Transverse colon (tissue), 4 donors: ENCODE results near the gene PTPRJ. TPM values are rescaled to one million over a fixed set of nuclear protein-coding genes. Genes with fewer than 3 reads are reported as not detected.

ENCODE experiments used
- DNase-seq: peaks from one replicate; pipeline ENCODE4 v3.0.0-alpha.2; 2019
- H3K27ac ChIP-seq, 4 donors: fragments of 200-600 bp; sonication (generic); 2 replicates each; pipeline ENCODE4 v1.5.1; 2016 to 2018; ENCODE audit warnings: inconsistent platforms in 4 of 4
- H3K27me3 ChIP-seq: fragments of 200-600 bp; sonication (generic); 2 replicates; pipeline ENCODE4 v1.5.1; 2017; ENCODE audit warnings: inconsistent platforms
- H3K36me3 ChIP-seq, 4 donors: fragments of 200-600 bp; sonication (generic); 2 replicates each; pipeline ENCODE4 v1.5.1; 2017 to 2019; ENCODE audit warnings: inconsistent platforms in 4 of 4
- H3K4me1 ChIP-seq, 4 donors: fragments of 200-600 bp; sonication (generic); 2 replicates each; pipeline ENCODE4 v1.5.1; 2017 to 2020; ENCODE audit warnings: inconsistent platforms in 4 of 4
- H3K4me3 ChIP-seq, 4 donors: fragments of 200-600 bp; sonication (generic); 1 replicate in 1 of 4; 2 replicates in 3 of 4; pipeline versions ENCODE4 v1.5.1 to v1.6.1; 2017 to 2019; ENCODE audit warnings: inconsistent platforms in 4 of 4
- H3K9me3 ChIP-seq, 2 donors: fragments of 200-600 bp; sonication (generic); 2 replicates each; pipeline ENCODE4 v1.5.1; 2017 to 2019; ENCODE audit warnings: inconsistent platforms in 2 of 2
- EP300 ChIP-seq: sonication (generic); formaldehyde crosslinking; IDR thresholded peaks from one replicate; pipeline ENCODE4 v1.6.1; 2017; ENCODE audit warnings: antibody characterized with exemption, low read depth
- POLR2A ChIP-seq: fragments of 450-650 bp; IDR thresholded peaks from one replicate; pipeline ENCODE4 v1.6.1; 2016; ENCODE audit warnings: antibody characterized with exemption, mild to moderate bottlenecking, moderate library complexity
- POLR2AphosphoS5 ChIP-seq, 3 donors: sonication (generic); formaldehyde crosslinking; IDR thresholded peaks; one replicate each; pipeline ENCODE4 v1.6.1; 2016; ENCODE audit warnings: antibody characterized with exemption in 3 of 3
- WGBS, 2 donors: methylation state at CpG; one replicate each; pipeline ENCODE4 v1.1.5; 2018; ENCODE audit warnings: low coverage in 1 of 2; 5-methylcytosine and 5-hydroxymethylcytosine counted together
- in situ Hi-C, 4 donors: fragments of 200-750 bp; cut with MboI; loops; one replicate each; pipeline versions ENCODE4 v1.15.0 to v1.15.1; 2017; ENCODE audit warnings: low sequenced_read_pairs in 3 of 4, low pct_ligation_motif_present in 1 of 4, low pct_unique_long_range_greater_than_20kb in 1 of 4
- intact Hi-C: fragments of 100-400 bp; cut with DNase I; formaldehyde crosslinking; loops from one replicate; pipeline ENCODE4 v1.15.1; 2023; ENCODE audit warnings: low total_unique reads
- total RNA-seq, 4 donors: library from RNA; depleted of rRNA; stranded (reverse); fragments of >200 nt; gene quantifications; one replicate each; pipeline ENCODE4 v1.1.0, GENCODE V29; 2016
- TF ChIP-seq, protein P1 (sequence below), 5 experiments: fragments of 200-600 bp in 3 of 5; fragments of 450-650 bp in 2 of 5; sonication (generic) in 3 of 5; IDR thresholded peaks; 1 replicate in 2 of 5; 2 replicates in 3 of 5; pipeline ENCODE4 v1.5.1; 2016 to 2017; ENCODE audit warnings: antibody characterized with exemption in 5 of 5, inconsistent platforms in 3 of 5, mild to moderate bottlenecking in 2 of 5, moderate library complexity in 1 of 5

Gene PTPRJ
- total RNA-seq, 4 donors from 2014 or later: 25.3 to 40.8 (median 31.7) TPM

GRCh38 chr11:48075637-48076036 lies 95.3 kb downstream of the PTPRJ start:
- Histone ChIP-seq H3K27me3 (no peaks in the 10 kb centered on the region), H3K4me1 (peaks cover 0 to 5% (median 0%) of the 10 kb centered on the region in 4 donors), H3K4me3 (no peak overlapping the region), H3K9me3 (no peaks in the 10 kb centered on the region), H3K36me3 (no peaks in the 10 kb centered on the region), H3K27ac (no peak overlapping the region)
- intact Hi-C loops (no loop called here), in situ Hi-C loops (no loop called here)
- no peak for DNase-seq
- WGBS, 2 donors: 98 to 100% methylated on average over 2 to 7 of the region's 7 CpGs
- no peak for TF ChIP-seq POLR2A
- TF ChIP-seq, protein P1, sequence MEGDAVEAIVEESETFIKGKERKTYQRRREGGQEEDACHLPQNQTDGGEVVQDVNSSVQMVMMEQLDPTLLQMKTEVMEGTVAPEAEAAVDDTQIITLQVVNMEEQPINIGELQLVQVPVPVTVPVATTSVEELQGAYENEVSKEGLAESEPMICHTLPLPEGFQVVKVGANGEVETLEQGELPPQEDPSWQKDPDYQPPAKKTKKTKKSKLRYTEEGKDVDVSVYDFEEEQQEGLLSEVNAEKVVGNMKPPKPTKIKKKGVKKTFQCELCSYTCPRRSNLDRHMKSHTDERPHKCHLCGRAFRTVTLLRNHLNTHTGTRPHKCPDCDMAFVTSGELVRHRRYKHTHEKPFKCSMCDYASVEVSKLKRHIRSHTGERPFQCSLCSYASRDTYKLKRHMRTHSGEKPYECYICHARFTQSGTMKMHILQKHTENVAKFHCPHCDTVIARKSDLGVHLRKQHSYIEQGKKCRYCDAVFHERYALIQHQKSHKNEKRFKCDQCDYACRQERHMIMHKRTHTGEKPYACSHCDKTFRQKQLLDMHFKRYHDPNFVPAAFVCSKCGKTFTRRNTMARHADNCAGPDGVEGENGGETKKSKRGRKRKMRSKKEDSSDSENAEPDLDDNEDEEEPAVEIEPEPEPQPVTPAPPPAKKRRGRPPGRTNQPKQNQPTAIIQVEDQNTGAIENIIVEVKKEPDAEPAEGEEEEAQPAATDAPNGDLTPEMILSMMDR (IDR thresholded peaks at IDR 0.05): no peak
- TF ChIP-seq EP300: no peak
- no peak for TF ChIP-seq POLR2AphosphoS5 (IDR thresholded peaks at IDR 0.05)

- H3K4me3 ChIP-seq: no peak overlapping the region
- WGBS, 2 donors: 86 to 94% methylated on average over 4 to 6 of the region's 6 CpGs
- no peak overlapping the region for H3K27ac ChIP-seq
- no peaks in the 10 kb centered on the region for H3K36me3 ChIP-seq
- intact Hi-C loops (no loop called here), in situ Hi-C loops (no loop called here)
- TF ChIP-seq, protein P1 (IDR thresholded peaks at IDR 0.05): no peak
- TF ChIP-seq EP300 (no peak), POLR2AphosphoS5 (IDR thresholded peaks at IDR 0.05) (no peak), POLR2A (no peak)
- peaks cover 0 to 19% (median 0%) of the 10 kb centered on the region in 4 donors for H3K4me1 ChIP-seq
- no peaks in the 10 kb centered on the region for H3K27me3 ChIP-seq
- no peak for DNase-seq
- no peaks in the 10 kb centered on the region for H3K9me3 ChIP-seq
Measured at GRCh38 chr11:48077251-48077650, 96.9 kb downstream of the PTPRJ start.

- intact Hi-C loops (no loop called here), in situ Hi-C loops (no loop called here)
- Histone ChIP-seq H3K27me3 (no peaks in the 10 kb centered on the region), H3K4me1 (peaks cover 0 to 19% (median 0%) of the 10 kb centered on the region in 4 donors), H3K9me3 (no peaks in the 10 kb centered on the region), H3K27ac (no peak overlapping the region), H3K36me3 (no peaks in the 10 kb centered on the region), H3K4me3 (no peak overlapping the region)
- TF ChIP-seq POLR2AphosphoS5 (IDR thresholded peaks at IDR 0.05): no peak
- TF ChIP-seq EP300: no peak
- no peak for DNase-seq
- WGBS, 2 donors: 95% methylated on average over 1 of the region's 1 CpG; no CpG with 5 or more reads in 1 of the 2 donors
Measured at GRCh38 chr11:48078689-48079088, 98.3 kb downstream of the PTPRJ start.

- DNase-seq: no peak
- WGBS, 2 donors: 93% methylated on average over 3 to 6 of the region's 6 CpGs
- peak overlapping the region in 1 of 4 donors; percentile 12 for H3K27ac ChIP-seq
- no peak overlapping the region for H3K4me3 ChIP-seq
- in situ Hi-C loops: no loop called here
- TF ChIP-seq EP300 (no peak), POLR2AphosphoS5 (IDR thresholded peaks at IDR 0.05) (no peak), POLR2A (no peak)
- TF ChIP-seq, protein P1 (IDR thresholded peaks at IDR 0.05): no peak
- H3K36me3 ChIP-seq: no peaks in the 10 kb centered on the region
- H3K4me1 ChIP-seq: peaks cover 0 to 19% (median 0%) of the 10 kb centered on the region in 4 donors
- H3K27me3 ChIP-seq: no peaks in the 10 kb centered on the region
- H3K9me3 ChIP-seq: no peaks in the 10 kb centered on the region
- intact Hi-C loops: no loop called here
Measured at GRCh38 chr11:48079596-48079995, 99.2 kb downstream of the PTPRJ start.

DNA sequence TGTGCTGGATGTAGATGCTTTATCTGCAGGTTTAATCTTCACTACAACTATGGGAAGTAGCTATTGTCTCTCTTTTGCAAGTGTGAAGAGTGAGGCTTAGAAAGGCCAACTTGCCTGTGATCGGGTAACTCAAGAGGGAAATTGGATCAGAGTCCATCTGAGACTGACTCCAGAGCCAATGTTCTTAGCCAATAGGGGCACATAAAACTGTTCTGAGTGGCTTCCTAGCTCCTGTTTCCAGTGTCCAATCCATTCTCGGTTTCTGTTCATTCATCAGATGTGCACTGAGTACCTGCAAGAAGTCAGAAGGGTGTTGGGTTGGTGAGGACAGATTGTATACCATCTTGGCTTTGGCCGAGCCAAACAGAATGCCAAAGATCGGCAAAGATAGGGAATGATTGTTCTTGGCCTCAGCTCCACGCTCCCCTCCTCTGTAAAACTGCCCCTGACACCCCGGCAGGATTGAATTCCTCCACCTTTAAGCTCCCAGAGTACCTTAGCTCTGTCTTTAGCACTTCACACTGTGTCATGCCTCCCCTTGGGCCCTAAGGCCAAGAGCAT lies 100.0 kb downstream of the PTPRJ start:
- DNase-seq: no peak
- H3K27me3 ChIP-seq: no peaks in the 10 kb centered on the region
- WGBS, 2 donors: 92 to 93% methylated on average over 4 to 6 of the region's 6 CpGs
- in situ Hi-C loops (no loop called here), intact Hi-C loops (no loop called here)
- peaks cover 0 to 19% (median 0%) of the 10 kb centered on the region in 4 donors for H3K4me1 ChIP-seq
- no peaks in the 10 kb centered on the region for H3K36me3 ChIP-seq
- no peaks in the 10 kb centered on the region for H3K9me3 ChIP-seq
- H3K4me3 ChIP-seq: no peak overlapping the region
- TF ChIP-seq POLR2A (no peak), POLR2AphosphoS5 (IDR thresholded peaks at IDR 0.05) (no peak), EP300 (no peak)
- TF ChIP-seq, protein P1 (IDR thresholded peaks at IDR 0.05): no peak
- peak overlapping the region in 1 of 4 donors; percentile 33 for H3K27ac ChIP-seq
